HG03039 (cell line): ENCODE measurements around the gene ADAM30.

Experiments
- ATAC-seq: cut with Tn5 transposase; IDR thresholded peaks from one replicate; pipeline ENCODE4 v1.9.1; 2021; ENCODE audit warnings: mild to moderate bottlenecking, moderate library complexity; ENCODE audit not compliant: unreplicated experiment

ADAM30 gene

DNA sequence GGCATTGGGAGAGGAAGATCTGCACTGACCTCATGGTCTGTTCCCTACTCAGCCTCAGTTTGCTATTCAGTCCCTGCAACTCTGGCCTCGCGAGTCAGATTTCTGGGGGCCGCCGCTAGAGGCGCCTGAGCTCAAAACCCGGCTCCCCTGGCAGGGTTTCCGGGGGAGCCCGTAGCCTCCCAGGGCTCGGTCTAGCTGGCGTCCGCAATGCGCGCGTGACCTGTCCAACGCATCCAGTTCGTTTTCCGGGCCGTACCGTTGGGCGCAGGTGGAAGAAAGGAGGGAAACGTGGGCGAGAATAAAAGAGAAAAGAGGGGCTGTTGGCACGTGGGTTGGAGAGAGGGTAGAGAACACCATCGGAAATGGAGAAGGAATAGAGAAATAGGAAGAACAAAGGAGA is at the start of gene ADAM30:
Gene ADAM30 (minus strand): TSS at position 213 of the 400 bp plus-strand sequence. CDS start 179 bp downstream, at position 34.
- no peak for ATAC-seq

DNA sequence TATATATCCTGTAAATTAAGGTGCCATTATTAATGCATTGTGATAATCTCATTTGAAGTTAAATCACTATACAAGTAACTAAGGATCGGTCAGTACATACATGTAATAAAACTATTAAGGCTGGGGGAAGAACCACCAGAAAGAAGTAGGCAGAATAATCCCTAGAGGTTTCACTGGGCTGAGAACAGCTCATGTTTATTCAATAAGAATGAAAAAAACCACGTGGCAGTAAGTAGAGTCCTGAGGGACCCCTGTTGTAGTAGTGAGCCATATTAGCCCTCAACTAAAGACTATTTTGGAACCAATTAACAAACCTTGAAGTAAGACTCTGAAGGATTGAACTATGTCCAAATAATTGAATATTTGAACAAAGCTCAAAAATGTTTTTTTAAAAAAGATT is 46.9 kb upstream of the ADAM30 start:
- no peak for ATAC-seq

- no peak for ATAC-seq
Measured at GRCh38 chr1:119941392-119941791, 45.1 kb upstream of the ADAM30 start.

- ATAC-seq: no peak
Measured at GRCh38 chr1:119940697-119941096, 44.4 kb upstream of the ADAM30 start.

- no peak for ATAC-seq
Measured at GRCh38 chr1:119937198-119937597, 40.9 kb upstream of the ADAM30 start.

GRCh38 chr1:119935915-119936314 is 39.6 kb upstream of the ADAM30 start:
- no peak for ATAC-seq

- no peak for ATAC-seq
Measured at GRCh38 chr1:119935373-119935772, 39.1 kb upstream of the ADAM30 start.

- no peak for ATAC-seq
Measured at GRCh38 chr1:119933397-119933796, 37.1 kb upstream of the ADAM30 start.

- ATAC-seq: no peak
Measured at GRCh38 chr1:119929643-119930315, 33.5 kb upstream of the ADAM30 start.

DNA sequence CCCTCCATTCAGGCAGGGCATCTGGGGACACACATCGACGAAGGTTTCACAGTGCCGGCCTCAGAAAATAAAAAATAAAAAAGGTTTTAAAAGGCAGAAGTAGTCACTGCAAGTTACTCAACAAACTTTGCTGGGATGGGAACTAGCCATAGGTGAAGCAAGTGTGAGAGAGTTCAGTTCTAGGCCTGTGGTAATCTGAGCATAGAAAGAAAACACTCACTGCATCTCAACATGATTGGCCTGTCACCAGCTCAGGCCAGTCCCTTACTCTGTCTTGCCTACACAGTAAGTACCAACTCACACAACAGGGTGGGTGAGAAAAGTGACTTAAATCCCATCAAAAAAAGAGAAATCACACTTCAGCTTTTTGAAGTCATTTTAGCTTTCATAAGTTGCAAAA is 30.2 kb upstream of the ADAM30 start:
- ATAC-seq: no peak

DNA sequence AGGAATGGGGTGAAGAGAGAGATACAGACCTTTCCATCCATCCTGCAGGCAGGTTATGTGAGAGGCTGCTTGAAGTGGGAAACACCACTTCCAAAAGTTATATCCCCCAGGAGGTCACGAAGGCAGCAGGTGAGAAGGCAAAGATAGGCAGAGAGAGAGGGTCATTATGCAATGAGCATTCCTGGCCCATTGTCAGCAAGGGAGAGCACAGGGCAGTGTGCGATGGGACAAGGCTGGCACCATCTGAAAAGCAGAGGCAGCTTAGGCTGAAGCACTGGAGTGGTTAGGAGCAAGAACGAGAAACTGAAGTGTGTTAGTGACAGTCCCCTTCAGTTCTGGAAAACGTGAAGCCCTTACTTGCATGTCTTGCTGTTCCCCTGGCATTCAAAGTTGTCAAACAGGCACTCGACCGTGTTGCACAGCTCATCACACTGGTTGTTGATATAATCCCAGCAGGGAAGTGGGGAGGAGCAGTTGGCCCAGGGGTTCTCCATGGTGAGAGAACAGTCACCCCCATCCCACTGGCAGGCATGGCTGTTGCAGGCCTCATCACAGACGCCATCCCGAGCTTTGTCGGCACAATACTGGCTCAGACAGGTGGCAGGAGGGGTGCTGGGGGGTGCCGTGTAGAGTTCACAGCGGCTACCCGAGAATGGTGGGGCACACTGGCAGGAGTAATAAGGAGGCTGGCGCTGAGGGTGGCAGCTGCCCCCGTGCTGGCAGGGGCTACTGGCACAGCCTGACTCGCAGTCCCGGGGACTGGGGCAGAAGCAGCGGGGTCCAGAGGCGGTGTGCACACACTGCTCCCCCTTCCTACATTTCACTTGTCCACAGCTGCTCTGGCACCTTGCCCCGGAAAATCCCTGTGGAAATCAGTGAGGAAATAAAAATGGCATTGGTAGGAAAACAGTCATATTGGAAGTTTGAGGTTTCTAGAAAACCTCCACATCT is 28.9 kb upstream of the ADAM30 start:
- no peak for ATAC-seq

DNA sequence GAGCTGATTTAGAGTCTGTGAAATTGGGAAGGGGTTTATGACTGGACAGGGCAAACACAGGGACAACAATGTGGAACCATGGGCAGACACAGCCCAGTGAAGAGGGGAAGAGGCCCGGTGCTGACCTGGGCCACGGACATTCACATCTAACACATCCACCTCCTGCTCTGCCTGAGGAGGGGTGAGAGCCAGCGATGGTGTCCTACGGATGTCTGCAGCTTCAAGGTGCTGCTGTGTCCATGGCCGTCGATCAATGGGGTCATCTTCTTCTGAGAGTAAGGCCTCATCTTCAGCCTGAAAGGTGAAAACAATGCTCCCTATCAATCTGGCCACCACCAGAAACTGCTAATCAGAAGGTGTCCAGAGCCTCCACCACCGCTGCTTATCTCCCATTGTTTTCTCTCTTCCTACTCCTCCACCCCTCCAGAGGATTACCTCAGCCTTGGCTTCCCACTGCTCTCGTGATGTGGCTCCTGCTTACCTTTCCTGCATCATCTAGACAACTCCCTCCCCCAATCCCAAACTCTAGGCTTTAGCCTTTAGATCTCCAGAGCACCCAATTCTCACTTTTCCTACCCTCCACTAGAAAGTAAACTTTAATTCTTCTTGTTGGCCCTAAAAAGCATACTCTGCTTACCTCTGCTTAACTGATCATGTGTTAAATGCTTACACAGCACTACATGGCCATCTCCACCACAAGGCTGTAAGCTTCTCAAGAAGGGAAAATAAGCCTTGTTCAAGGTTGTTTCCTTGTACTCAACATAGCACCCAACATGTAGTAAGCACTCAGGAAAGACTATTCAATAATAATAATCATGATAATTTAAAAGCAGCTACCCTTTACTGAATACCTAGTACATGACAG is 24.0 kb upstream of the ADAM30 start:
- ATAC-seq: no peak

- ATAC-seq: no peak
Measured at GRCh38 chr1:119919241-119919640, 22.9 kb upstream of the ADAM30 start.

GRCh38 chr1:119918301-119918700 is 22.0 kb upstream of the ADAM30 start:
- no peak for ATAC-seq

DNA sequence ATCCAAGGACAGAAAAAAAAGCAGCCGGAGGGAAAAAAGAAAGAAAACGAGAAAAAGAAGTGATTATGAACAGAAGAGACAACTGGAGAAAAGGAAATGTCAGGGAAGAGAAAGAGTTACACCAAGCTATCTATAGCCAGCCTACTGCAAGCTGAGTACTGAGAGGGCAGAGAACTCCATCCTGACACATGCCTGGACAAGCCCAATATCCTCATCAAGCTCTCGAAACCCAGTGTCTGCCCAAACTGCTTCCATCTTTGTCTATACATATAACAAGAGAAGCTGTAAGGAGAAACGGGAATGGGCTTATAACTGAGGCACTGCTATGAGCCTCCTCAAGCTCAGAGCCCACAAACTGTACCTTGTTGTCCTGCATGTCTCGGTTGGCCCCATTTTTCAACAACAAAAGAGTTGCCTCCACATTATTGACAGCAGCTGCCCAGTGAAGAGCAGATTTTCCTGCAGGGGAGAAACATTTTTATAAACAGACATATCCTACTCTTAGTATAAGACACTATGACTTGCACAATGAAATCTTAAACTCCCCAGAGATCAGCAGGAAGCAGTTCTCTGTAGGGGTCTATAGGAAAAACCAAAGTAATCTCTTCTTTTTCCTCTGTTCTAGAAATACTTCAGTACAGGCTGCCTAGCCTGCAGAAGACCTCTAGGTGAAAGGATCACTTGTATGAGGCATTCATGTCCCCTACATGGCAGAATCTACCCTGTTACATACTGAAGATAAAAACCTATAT is 21.2 kb upstream of the ADAM30 start:
- no peak for ATAC-seq

DNA sequence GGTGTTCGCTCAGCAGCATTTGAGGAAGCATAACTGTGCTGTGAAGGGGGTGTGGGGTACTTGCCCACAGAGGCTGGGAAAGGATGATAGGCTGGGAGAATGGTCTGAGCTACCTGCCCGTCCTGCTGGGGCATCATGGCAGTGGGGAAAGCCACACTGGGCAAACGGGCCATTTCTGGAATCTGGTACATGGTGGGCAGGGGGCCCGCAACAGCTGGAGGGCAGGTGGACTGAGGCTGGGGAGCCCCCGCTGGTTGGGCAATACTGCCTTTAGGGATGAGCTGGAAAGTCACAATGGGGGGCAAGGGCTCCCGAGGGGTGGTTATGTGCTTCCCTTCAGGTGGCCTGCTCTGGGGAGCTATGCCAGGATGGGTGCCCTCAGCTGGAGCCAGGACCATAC is 19.2 kb upstream of the ADAM30 start:
- ATAC-seq: no peak

- ATAC-seq: no peak
Measured at GRCh38 chr1:119914071-119914470, 17.8 kb upstream of the ADAM30 start.

- no peak for ATAC-seq
Measured at GRCh38 chr1:119912963-119913362, 16.6 kb upstream of the ADAM30 start.

DNA sequence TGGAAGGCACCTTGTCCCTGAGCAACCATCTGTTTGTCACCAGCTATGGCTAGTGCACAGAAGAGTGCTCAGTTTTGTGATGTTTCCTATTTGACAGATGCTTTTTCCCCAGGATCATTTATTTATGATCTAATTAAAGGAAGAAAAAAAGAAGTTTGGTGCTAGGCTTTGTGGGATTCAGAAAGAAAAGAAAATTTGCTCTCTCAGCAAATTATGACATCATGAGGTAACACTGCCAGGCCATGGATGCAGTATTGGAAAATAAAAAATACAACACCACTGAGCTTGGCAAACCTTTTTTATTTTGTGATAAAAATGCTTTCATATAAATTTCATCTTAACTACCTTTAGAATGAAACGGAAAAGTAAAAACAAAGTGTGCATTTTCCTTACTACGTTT is 15.5 kb upstream of the ADAM30 start:
- ATAC-seq: no peak

GRCh38 chr1:119910618-119911017 is 14.3 kb upstream of the ADAM30 start:
- no peak for ATAC-seq
